HS-27A (cell line): ENCODE data around the gene KMO.

Experiments
- DNase-seq: peaks from one replicate; pipeline ENCODE4 v3.0.0-alpha.2; 2012; ENCODE audit warnings: low read depth, missing footprints

KMO gene

GRCh38 chr1:241630476-241630875, 98.3 kb downstream of the KMO start:
- no peak for DNase-seq

GRCh38 chr1:241630899-241631298, 98.7 kb downstream of the KMO start:
- no peak for DNase-seq

- no peak for DNase-seq
Measured at GRCh38 chr1:241631674-241632073, 99.5 kb downstream of the KMO start.

- DNase-seq, result no peak
Measured at GRCh38 chr1:241632987-241633386, 100.8 kb downstream of the KMO start.

DNA sequence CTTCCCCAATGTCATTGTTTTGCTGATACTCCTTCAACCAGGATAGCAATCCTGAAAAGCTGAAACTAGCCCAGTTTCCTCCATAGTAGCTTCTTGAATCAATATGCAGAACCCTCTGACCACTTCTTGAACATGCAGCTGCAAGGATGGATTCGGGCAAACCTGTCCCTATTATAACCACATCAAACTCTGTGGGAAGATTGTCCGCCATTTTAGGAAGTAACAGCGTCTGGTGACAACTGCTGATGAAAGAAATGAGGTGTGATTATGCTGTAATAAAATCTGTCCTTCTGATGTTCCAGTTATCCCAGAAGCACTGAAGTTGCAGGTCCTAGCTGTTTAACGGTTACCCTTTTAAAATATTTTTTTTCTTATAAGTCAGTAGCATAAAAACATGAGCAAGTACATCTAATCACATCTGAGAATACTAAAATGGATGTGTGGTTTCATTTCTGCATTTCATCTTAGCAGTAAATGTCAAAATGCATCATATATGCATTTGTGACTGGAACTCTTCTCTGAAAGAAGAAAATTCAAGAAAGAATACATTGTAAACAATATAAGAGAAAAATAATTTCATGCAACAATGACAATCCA, 103.5 kb downstream of the KMO start:
- no peak for DNase-seq

- DNase-seq, result no peak
Measured at GRCh38 chr1:241636291-241636690, 104.1 kb downstream of the KMO start.

DNA sequence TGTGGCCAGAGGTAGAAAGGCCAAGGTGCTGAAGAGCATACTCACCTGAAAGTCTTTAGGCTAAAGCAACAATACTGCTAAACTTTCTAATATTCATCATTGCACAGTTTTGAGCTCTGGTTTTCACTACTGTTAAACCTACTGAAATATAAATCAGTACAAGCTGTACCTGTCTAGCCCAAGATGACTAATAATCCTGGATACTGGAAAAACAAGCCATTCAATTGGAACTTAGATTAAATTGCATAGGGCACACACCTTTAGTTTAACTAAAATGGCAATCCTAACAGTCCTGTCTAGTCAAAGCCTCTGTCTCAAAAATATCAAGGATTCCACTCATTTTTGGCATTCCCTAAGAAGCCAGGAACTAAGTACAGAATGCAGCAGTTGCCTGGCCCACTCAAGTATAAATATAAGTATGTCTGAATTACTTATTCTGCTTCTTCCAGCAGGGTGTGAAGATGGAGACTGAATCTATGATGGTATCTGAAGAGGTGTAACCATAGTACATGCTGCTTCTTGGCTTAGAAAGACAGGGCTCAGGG, 104.9 kb downstream of the KMO start:
- DNase-seq, result no peak

DNA sequence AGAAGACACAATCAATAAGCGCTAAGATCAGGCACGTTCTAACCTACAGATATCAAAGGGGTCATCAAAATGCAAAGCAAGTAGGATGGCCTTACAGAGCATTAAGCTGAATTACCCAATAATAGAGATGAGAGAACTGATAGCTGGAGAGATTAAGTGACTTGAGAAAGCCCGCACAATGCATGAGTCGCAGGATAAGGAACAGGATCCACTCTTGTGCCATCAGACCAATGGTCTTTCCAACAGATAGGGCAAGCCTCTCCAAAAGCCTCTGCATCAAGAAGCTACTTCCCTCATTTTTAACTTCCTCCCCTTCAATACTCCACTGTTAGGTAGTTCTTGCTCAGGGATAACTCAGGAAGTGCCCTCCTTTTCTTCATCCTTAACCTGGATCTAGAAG, 105.4 kb downstream of the KMO start:
- no peak for DNase-seq

DNA sequence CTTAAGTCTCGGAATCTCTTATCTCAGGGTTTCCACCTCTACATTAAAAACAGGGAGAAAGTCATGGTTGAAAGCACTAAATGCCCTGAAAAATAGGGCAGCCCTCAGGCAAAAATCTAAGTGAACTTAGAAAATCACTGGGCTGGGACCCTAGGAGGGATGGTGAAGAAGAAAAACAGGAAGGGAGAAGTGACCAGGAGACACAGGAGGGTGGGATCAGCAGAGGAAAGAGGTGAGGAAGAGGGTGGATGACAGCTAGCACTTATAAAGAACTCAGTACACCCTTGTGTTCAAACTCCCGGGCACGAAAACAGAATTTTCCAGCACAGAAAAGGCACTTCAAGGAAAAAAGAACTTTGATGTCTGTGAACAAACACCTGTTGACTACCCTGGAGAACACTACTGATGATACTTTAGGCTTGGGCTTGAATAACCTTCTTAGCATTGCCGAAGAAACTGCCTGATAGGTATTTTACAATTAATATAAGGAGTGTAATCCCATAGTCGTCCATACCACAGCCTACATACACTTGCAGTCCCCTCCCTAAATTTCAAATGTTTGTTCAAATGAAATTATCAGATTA, 106.0 kb downstream of the KMO start:
- DNase-seq, result no peak

DNA sequence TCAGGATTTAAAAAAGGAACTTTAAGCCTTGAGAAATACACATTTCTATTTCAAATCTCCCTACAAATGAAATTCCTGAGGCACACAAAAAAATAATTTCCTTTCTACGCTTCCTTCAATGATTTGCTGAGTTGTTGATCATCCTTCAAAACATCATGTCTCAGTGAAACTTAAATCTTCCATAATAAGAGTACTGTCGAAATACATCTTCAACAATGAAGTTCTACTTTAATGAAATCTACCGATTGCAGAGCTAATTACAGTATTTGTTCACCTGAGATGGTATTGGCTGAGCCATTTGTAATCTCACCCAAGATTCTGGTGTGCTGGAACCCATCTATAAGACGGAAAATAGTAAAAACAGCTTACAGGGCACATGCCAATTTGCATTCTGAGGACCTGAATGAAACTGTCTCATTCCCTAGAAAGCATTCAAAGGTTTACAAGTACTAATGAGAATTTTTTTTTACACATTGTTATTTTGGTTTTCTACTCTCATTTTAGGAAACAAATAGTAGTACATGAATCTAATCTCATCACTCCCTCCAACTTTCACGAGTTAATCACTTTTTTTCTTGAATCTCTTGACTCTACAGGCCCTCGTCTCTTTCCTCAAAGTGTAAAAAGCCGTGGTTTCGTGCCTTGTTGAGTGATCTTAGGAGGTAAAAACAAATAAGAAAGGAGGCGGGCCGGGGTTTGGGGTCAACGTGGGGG, 106.9 kb downstream of the KMO start:
- DNase-seq, result no peak

- DNase-seq, result no peak
Measured at GRCh38 chr1:241639623-241640148, 107.5 kb downstream of the KMO start.

DNA sequence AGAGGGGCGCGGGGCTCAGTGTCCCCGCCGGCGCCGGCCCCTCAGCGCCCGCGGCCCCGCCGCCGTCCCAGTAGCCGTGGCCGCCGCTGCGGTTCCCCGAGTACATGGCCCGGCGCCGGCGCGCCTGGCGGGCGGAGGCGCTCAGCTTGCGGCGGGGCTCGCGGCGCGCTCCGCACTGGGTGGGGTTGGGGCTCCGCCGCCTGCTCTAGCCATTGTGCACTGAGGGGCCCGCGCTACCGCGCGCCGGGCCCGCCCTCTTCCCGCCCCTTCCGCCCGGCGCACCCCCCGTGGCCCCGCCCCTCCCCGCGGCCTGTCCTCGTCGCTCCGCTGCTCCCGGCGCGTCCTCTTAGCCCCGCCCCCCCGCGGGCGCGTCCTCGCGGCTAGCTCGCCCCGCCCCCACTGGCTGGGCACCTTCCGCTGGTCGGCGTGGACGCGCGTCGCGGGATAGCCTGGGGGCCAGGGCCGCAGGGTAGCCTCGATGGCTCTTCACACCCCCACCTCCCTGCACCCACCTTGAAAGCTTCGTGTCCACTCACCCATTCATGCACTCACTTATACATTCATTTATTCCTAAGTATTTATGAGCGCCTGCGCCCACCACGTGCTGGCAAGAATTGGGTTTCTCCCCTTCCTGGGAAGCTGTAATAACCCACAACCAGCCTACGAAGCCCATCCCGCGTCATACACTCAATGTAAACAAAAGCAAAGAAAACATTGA, 108.1 kb downstream of the KMO start, which contains the start of the genes CHML and OPN3:
Gene CHML, minus strand, starts transcription at position 221 of the 718 bp plus-strand sequence. CDS start 4,603 bp downstream, outside the sequence.
Gene OPN3, minus strand, starts transcription at position 221 of the 718 bp plus-strand sequence. Its CDS starts 115 bp downstream, at position 106.
- DNase-seq, result no peak

DNA sequence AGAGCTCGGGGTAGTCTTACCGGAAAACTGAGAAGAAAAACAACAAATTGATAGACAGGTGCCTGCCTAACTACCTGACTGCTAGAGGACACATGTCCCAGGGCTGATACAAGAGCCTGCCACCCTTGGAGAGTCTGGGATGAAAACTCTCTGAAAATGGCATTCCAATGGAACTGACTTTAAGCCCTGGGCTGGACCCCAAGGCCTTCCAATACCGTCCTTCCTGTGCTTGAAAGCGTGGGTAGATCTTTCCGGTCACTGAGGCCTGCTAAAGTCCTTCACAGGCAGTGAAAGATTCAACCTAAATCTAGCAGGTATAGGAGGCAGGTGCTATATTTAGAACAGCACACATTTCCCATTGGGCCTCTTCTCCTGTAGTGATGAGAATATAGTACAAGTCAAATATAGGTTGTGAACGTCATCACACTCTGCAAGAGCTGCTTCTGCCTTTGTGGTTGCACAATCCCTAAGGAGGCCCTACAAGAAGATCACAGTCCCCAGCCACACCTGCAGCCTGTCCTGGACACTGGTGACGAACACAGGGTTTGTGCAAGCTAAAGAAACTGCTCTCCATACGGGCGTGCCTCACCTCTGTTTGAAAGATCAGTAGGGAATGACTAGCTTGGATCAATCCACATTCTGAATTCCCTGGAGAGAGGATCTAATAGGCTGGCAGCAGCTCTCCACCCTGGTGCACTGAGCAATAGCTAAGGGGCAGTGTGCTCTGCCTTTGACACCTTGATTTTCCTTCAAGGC, 108.9 kb downstream of the KMO start:
- DNase-seq, result no peak

- DNase-seq, result no peak
Measured at GRCh38 chr1:241641773-241642592, 109.8 kb downstream of the KMO start.

DNA sequence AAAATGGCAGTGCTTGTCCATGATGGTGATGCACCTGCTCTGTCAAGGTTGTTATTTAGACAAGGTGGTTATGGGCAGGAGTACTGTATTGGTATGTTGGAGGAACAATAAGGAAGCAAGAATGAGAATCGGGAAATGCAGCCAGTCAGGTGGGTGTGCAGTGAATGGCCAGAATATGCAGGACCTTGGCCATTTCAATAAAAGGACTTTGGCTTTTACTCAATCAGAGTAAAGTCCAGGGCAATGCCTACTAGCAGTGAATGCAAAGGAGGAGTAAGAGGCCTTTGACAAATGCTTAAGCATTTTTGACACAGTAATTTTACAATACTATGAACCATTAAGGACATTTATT, 110.4 kb downstream of the KMO start:
- DNase-seq, result no peak

- DNase-seq, result no peak
Measured at GRCh38 chr1:241644259-241644658, 112.1 kb downstream of the KMO start.

- no peak for DNase-seq
Measured at GRCh38 chr1:241645199-241645598, 113.0 kb downstream of the KMO start.
